ENCODE measurements around the gene SKAP1.

Gene SKAP1

DNA sequence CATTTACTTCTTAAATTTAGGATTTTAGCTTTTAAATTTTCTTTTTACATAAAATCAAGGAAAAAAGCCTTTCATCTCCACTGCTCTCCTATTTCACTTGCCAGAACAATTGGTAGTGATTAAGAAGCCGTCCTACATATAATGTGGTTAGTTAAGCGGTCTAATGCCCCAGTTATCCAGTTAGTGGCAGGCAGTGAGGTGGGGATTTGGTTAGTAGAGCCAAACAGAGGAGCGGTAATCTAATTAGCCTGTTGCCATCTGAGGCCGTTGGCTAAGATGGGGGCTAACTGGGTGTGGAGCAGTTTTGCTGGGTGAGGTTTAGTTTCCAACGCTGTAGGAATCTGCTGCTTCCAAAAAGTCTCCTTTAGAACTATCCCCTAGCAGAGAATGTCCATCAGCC is 300.0 kb downstream of the SKAP1 start:
- DNase-seq = no peak

DNA sequence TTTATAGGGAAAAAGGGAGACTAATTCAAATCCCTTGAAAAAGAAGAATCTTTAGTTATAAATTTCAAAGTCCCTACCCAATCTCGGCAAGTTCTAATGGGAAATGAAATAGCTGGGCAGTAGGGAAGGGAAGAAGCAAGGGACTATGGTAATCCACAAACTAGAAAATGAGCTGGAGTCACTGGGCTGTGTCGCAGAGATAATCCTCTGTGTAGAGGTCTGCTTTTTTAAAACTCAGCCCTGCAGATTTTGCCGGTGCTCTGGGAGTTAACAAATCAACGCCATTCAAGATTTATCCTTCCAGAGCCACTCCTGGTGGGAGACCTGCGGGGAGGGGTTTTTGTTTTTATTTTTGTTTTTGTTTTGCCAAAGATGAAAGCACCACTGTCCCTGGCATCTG is 301.6 kb downstream of the SKAP1 start:
- DNase-seq = no peak

DNA sequence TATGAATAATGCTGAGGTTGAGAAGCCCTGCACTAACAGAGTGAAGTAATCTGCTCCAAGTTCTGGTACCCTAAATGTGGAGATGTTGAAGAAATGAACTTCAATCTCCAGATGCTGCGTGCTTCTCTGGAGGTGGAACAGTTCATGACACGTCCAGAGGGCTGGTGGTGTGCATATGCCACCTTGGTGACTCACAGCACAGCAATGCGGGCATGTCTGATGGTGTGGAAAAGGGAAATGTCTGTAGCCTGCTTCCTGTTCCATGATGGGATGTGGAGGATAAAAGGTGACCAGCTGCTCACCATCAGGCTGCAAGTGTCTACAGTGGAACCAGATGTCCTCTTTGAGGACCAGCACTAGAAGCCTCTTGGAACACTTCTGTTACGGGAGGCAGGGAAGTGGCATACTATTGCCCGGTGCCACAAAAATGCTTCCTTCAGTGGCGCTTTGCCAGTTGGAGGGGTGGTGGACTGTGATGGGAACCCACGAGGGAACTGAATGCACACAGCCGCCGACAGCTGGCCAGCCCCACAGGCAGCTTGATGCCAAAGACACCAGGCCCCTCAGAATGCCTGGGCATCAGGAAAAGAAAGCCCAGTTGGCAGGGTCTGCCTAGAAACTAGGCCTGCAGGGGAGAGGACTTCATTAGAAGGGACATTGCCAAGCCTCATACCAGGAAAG is 302.5 kb downstream of the SKAP1 start:
- DNase-seq = no peak

DNA sequence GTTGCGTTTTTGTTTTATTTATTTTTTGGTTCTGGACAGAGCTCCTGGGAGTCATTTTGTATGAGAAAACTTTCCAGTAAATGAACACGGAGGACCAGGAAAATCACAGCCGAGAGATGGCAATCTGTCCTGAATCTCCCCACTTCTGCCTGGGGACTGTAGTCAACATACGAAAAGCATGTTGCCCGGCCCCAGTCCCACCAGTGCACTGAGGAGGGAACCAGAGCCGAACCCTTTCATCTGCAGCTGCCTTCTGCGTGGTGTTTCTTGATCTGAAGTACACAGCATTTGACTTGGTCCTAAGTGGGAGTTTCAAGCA is 303.5 kb downstream of the SKAP1 start:
- DNase-seq = no peak

DNA sequence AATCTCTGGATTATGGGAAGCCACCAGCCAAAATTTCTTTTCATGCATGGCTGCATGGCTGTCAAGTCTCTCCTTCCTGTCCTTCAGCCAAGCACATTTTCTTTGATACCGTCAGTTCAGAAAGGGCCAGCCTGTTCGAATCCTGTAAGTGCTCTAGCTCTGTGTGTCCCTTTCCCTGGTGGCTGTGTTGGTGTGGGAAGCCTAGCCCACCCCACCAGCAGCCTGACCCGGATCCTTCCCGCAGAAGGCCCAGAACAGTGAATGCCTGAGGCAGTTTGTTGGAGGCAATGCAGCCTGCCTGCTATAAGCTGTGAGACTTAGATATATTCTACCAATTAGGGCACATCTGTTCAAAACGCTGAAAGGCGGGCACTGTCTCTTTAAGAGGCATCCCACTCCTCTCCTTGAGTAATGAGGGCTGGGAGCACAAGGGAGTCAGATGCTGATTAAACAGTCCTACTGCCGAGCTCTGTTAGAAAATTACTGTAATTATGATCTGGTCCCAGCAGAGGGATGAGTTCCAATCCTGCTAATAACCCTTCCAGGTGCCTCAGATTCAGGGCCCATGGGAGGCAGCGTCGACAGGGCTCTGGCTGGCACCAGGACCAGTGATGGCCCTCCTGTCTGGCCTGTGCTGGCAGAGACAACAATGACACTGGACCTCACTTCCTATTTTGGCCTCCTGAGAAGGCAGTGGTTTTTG is 304.0 kb downstream of the SKAP1 start:
- no peak for DNase-seq

DNA sequence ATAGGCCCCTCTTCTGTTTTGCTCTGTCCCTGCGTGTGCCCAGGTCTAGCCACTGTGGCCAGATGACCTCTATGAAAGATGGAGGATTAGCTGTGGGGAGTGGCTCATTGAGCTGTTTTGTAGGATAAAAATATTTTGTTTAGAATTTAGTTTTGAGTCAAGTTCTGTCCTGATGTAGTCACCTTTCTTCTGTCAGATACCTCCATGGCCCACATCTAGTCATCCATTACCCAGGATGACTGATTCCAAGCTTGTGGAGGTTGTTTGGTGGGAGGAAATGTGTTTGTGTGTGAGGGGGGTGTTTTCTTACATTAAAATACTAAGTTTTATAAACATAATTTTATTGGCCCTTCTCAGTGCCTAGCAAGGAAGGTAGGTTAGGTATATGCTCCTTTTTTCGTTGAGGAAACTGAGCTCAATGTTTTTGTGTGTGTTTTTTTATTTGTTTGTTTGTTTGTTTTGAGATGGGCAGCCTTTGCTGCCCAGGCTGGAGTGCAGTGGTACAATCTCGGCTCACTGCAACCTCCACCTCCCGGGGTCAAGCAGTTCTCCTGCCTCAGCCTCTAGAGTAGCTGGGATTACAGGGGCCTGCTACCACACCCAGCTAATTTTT is 306.1 kb downstream of the SKAP1 start:
- DNase-seq = no peak

DNA sequence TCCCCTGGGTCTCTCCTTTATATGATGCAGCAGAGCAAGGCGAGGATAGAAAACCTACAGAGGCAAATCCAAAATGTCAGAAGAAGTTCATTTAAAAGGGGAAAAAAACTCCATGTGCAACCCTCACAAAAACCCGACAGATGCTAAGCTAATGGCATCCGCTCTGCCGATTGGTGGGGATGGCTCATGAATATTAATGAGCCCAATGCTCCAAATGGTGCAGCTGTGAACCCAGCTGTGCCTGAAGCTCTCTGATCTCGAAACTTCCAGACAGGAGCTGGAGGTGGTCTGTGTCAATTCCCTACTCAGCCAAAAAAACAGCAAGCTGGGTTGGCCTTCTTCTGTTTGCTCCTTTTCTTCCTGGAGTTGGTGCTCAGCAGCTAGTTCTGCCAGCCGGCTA is 306.9 kb downstream of the SKAP1 start:
- no peak for DNase-seq

DNA sequence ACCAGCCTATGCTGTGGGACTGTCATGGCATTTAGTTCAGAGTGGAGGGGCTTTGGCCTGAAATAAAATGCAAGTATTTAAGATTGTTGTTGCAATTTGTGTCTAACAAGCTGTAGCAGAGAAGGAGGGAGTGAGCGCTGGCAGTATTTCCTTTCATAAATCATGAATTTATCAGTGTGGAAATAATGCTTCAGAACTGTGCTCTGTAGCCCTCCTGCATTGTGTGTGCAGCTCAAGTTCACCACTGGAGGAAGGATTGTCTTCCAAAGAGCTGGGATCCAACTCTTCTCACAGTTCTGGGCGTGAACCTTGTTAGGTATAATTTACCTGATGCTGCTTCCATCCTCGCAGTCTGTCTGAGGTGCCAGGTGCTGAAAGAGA is 307.4 kb downstream of the SKAP1 start:
- DNase-seq = no peak

DNA sequence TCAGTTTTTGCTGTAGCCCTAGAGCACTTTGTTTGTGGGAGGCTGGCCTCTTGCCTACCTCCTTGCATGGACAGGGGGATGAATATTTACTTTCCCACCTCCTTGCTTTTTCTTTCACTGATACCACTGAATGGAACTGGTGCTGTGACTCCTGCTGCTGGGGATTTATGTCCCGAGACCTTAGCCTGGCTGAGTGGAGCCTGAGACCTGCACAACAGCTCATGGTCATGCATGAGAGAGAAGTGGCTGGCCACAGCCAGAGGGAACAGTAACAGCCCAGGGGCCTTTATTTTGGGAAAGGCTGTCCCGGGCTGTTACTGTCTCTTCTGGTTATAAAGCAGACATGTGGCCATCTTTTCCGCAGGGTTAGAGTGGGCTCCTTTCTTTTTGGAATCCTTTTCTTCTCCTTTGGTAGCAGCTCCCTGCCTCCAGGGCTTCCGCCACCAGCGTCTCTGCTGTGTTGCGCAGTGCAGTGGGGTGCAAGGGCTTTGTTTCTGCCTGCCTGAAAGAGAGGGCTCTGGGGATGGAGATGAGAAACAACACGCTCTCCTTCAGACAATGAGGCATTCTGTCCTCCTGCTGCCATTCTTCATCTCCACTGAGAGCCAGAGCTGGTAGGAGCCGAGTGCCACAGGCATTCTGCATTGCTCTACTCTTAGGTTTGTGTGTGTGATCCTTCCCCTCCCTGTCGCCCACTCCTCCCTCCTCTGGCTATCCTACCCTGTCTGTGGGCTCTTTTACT is 307.9 kb downstream of the SKAP1 start:
- DNase-seq = no peak

DNA sequence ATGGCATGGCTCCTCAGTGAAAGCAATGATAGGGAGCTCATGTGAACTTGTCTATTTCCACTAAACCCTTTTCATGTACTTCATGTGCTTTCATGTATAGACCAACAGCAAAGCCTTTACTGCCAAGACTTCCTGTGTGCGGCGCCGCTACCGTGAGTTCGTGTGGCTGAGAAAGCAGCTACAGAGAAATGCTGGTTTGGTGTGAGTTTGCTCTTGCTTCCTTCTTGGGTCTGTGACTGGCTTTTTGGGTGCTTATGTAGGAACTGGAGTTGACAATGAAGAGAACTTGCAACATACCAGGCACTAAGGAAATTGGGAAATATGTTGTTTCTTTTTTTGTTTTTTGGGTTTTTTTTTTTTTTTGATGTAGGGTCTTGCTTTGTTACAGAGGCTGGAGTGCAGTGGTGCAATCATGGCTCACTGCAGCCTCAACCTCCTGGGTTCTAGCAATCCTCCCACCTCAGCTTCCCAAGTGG is 316.8 kb downstream of the SKAP1 start:
- DNase-seq = peak; percentile 48

DNA sequence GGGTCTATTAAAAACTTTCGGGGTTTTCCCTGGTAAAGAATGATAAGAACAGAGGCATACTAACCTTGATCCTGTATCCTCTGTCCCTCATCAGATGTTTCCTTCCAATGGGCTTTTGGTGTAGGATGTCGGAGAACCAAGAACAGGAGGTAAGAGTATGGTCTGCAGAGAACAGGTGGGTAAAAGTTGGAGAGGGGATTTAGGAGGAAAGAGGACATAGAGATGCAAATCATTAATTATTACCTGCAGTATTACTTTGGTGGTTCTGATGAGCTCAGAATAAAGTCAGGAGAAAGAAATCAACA is 318.1 kb downstream of the SKAP1 start:
- DNase-seq = no peak

DNA sequence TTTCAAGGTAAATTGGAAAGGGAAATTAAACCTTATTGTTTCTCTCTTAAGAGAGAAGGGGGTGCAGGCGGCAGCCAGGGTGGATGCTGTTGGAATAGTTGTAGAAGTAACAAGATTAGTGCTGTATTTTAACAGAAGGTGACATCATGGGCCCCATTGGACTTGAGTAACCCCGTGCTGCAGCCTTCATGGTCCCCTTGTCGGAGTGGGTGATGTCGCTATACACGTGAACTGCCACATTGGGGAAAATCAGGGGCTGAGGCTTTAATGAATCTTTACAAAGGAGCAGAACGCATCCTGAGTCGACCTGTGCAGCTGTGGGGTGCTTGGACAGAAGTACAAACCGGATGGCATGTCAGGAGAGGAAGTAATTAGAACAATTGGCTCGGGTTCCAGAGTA is 319.3 kb downstream of the SKAP1 start:
- no peak for DNase-seq

DNA sequence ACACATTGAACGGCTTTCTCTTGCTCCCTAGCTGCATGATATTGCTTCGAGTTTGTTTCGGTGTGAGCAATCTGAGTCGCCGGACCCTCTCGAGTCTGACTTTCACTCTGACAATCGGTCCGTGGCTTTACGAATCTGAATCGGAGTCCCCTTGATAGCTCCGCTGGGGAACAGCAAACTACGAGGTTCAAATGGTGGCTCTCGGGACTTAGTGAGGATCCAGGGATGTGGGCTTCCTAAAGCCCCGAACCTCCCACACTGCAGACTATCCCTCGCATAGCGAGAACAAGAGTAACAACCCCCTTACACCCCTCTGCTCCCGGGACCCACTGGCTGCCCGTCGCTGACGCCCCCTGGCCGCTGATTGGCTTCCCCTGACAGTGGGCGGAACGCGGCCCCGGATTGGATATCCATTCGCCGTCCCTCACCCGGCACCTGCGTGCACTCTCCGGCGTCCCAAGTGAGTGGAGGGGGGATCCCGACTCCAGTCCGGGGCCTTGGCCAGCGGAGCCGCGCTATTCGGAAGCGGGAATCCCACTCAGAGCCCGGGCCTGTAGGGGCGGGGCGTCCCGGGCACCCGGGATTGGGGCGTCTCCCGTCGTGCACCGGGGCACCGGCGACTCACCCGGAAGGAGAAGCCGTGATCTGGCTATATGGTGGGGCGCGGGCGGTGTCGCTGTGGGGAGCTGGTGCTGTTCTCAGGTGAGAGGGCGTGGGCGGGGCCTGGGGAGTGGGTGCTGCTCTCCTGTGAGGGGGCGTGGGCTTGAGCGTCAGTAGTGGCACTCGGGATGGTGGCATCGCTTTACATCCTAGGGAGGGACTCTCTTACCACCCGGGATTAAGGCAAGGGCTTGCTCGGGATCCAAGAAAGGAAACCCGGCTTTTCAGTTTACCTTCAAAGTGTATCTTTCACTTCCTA is 322.6 kb downstream of the SKAP1 start, which contains the start of gene SNX11:
SNX11 (plus strand) TSS at position 630 of the 919 bp plus-strand sequence. CDS start 4,278 bp downstream, outside the sequence.
- peak; percentile 97 for DNase-seq

DNA sequence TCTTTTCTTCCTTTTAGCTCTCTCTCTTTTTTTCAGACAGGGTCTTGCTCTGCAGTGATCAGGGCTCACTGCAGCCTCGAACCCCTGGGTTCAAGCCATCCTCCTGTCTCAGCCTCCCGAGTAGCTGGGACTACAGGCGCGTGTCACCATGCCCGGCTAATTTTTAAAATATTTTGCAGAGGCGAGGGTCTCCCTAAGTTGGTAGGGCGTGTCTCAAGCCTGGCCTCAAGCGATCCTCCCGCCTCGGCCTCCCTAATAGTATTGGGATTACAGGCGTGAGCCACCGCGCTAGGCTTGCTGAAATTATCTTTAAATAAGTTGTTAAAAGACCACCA is 323.2 kb downstream of the SKAP1 start:
- DNase-seq = no peak

DNA sequence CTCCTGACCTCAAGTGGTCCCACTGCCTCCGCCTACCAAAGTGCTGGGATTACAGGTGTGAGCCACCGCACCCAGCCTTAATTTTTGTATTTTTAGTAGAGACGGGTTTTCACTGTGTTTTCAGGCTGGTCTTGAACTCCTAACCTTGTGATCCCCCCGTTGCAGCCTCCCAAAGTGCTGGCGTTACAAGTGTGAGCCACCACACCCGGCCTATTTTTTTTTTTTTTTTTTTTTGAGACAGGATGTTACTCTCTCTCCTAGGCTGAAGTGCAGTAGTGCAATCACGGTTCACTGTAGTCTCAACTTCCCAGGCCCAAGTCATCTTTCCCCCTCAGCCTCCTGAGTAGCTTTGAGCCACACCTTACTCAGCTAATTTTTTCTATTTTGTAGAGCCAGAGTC is 325.6 kb downstream of the SKAP1 start:
- no peak for DNase-seq

DNA sequence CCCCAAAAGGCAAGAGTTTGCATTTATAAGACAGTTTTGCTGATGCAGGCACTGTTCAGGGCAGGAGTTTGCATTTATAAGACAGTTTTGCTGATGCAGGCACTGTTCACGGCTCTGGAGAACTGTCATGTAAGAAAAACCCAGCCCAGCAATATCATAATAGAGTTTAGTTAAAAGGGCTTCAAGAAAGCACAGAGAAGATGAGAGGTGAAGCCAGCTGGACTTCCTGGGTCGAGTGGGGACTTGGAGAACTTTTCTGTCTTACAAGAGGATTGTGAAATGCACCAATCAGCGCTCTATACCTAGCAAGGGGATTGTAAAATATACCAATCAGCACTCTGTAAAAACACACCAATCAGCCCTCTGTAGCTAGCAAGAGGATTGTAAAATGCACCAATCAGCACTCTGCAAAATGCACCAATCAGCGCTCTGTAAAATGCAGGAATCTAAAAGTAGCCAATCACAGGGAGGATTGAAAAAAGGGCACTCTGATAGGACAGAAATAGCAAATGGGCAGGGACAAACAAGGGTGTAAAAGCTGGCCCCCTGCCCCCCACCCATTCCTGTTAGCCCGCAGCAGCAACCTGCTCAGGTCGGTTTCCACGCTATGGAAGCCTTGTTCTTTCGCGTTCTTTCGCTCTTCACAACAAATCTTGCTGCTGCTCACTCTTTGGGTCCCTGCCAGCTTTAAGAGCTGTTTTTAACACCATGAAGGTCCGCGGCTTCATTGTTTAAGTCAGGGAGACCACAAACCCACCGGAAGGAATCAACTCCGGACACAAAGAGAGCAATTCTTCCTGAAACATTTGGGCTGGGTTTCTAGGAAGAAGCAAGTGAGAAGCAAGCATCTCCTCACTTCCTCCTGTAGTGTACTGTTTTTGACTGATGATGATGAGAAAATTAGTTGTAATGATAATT is 327.0 kb downstream of the SKAP1 start:
- DNase-seq = peak; percentile 37

DNA sequence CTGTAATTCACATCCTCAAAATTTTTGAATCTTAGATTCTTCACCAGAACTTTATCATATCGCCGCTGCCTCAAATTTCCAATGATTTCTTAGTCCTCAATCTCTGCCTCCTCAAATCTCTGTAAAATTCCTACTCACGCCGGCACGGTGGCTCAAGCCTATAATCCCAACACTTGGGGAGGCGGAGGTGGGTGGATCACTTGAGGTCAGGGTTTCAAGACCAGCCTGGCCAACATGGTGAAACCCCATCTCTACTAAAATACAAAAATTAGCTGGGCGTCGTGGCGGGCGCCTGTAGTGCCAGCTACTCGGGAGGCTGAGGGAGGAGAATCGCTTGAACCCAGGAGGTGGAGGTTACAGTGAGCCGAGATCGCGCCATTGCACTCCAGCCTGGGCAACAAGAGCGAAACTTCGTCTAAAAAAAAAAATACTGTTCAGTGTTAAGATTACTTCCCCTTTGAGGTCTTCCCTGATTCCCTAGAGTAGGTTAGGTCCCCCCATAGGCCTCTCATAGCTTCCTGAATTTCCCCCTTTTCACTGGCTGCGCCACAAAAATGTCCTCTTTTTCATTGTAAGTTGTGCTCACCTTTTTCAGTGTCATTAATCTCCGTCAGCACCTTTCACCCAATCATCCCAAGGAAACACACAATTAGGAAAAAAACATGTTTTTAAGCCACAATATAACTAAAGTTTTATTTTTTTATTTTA is 327.8 kb downstream of the SKAP1 start:
- DNase-seq = no peak

DNA sequence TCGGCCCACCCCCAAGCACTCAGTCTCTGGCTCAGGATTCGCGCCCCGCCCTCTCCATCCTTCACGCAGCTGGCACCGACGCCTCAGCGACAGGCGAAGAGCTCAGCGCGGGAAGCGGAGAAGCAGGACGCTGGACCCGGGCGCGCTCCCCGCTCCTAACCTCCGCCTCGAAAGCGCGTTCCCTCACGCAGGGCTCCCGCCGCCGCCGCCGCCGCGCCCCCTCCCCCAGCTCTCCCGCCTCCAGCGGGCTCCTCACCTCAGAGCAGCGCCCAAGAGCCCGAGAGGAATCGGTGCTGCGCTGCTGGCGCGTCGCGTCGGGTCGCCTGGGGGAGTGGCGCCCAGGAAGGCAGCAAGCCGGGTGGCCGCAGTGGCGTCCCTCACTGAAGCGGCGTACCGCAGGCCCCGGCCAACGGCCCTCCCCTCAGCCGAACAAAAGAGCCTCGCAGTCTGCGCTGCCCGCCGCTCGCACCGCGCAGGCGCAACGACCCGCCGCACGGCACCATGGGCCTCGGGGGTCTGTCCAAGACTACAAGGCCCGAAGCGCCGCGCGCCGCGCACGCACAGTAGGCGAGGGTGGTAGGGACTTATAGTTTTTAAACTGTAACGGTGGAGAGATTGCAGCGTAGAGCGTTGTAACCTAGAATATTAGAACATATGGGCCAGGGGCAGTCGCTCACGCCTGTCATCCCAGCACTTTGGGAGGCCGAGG is 328.8 kb downstream of the SKAP1 start, which contains the start of gene CBX1:
CBX1 (minus strand) TSS at position 467 of the 709 bp plus-strand sequence. CDS start 24,474 bp downstream, outside the sequence.
- DNase-seq = peak; percentile 96

DNA sequence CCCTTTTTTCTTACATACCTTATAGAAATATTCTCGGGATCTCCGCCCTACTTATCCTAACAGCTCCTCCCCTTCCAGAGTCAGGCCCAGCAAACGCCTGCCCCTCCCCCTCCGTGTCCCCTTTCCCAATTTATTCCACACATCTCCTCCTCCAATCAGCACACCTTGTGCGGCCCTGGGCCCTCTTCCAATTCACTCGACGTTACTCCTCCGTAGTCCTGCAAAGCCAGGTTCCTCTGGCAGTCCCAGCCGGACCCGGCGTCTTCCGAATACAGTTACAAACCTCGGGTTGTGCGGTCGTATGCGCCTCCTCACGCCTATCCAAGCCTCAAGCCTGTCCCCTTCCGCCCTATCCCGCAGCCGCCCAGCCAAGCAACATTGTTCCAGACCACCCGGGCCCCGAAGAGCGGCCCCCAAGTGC is 329.4 kb downstream of the SKAP1 start:
- no peak for DNase-seq

DNA sequence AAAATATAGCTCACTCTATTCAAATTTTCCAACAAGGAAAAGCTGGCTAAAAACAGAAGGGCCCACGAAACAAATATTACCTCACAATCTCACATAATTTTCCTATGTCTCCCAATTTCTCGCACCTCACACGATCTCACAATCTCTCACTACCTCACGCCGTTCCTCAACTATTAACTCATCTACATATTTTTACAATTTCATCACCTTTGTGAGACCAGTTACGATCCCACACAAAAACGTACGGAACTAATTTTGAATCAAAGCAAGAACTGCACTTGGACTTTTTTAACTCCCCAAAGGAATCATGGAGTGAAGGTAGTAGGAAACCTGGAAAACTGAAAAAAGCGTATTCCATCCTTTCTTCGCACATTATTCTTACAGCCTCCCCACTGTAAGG is 329.9 kb downstream of the SKAP1 start:
- DNase-seq = no peak

All from stimulated activated CD4-positive, alpha-beta T cell treated with anti-CD3 and anti-CD28 coated beads, Interleukin-15, amount 100 ng/mL, for 24 hours (primary cell).